ENCODE results near the gene WHRN.

- TF ChIP-seq EP300 (IDR thresholded peaks at IDR 0.05) (no peak), CTCF (IDR thresholded peaks at IDR 0.05) (no peak)
Observed at GRCh38 chr9:114486205-114486963, 18.9 kb downstream of the WHRN start.

Data from gastroesophageal sphincter (tissue), 3 donors.